Transverse colon (tissue), 4 donors: ENCODE results near the gene VSX1. TPM values are rescaled to one million over a fixed set of nuclear protein-coding genes. Genes with fewer than 3 reads are reported as not detected.
A peak's percentile ranks its signal among the peaks of the same experiment; 100 is the strongest.

Experiments
- DNase-seq: peaks from one replicate; pipeline ENCODE4 v3.0.0-alpha.2; 2019
- H3K27ac ChIP-seq, 4 donors: fragments of 200-600 bp; sonication (generic); 2 replicates each; pipeline ENCODE4 v1.5.1; 2016 to 2018; ENCODE audit warnings: inconsistent platforms in 4 of 4
- H3K27me3 ChIP-seq: fragments of 200-600 bp; sonication (generic); 2 replicates; pipeline ENCODE4 v1.5.1; 2017; ENCODE audit warnings: inconsistent platforms
- H3K36me3 ChIP-seq, 4 donors: fragments of 200-600 bp; sonication (generic); 2 replicates each; pipeline ENCODE4 v1.5.1; 2017 to 2019; ENCODE audit warnings: inconsistent platforms in 4 of 4
- H3K4me1 ChIP-seq, 4 donors: fragments of 200-600 bp; sonication (generic); 2 replicates each; pipeline ENCODE4 v1.5.1; 2017 to 2020; ENCODE audit warnings: inconsistent platforms in 4 of 4
- H3K4me3 ChIP-seq, 4 donors: fragments of 200-600 bp; sonication (generic); 1 replicate in 1 of 4; 2 replicates in 3 of 4; pipeline versions ENCODE4 v1.5.1 to v1.6.1; 2017 to 2019; ENCODE audit warnings: inconsistent platforms in 4 of 4
- H3K9me3 ChIP-seq, 2 donors: fragments of 200-600 bp; sonication (generic); 2 replicates each; pipeline ENCODE4 v1.5.1; 2017 to 2019; ENCODE audit warnings: inconsistent platforms in 2 of 2
- CTCF ChIP-seq, 5 experiments: fragments of 200-600 bp in 3 of 5; fragments of 450-650 bp in 2 of 5; sonication (generic) in 3 of 5; IDR thresholded peaks; 1 replicate in 2 of 5; 2 replicates in 3 of 5; pipeline ENCODE4 v1.5.1; 2016 to 2017; ENCODE audit warnings: antibody characterized with exemption in 5 of 5, inconsistent platforms in 3 of 5, mild to moderate bottlenecking in 2 of 5, moderate library complexity in 1 of 5
- EP300 ChIP-seq: sonication (generic); formaldehyde crosslinking; IDR thresholded peaks from one replicate; pipeline ENCODE4 v1.6.1; 2017; ENCODE audit warnings: antibody characterized with exemption, low read depth
- POLR2A ChIP-seq: fragments of 450-650 bp; IDR thresholded peaks from one replicate; pipeline ENCODE4 v1.6.1; 2016; ENCODE audit warnings: antibody characterized with exemption, mild to moderate bottlenecking, moderate library complexity
- POLR2AphosphoS5 ChIP-seq, 3 donors: sonication (generic); formaldehyde crosslinking; IDR thresholded peaks; one replicate each; pipeline ENCODE4 v1.6.1; 2016; ENCODE audit warnings: antibody characterized with exemption in 3 of 3
- WGBS, 2 donors: methylation state at CpG; one replicate each; pipeline ENCODE4 v1.1.5; 2018; ENCODE audit warnings: low coverage in 1 of 2; 5-methylcytosine and 5-hydroxymethylcytosine counted together
- in situ Hi-C, 4 donors: fragments of 200-750 bp; cut with MboI; loops; one replicate each; pipeline versions ENCODE4 v1.15.0 to v1.15.1; 2017; ENCODE audit warnings: low sequenced_read_pairs in 3 of 4, low pct_ligation_motif_present in 1 of 4, low pct_unique_long_range_greater_than_20kb in 1 of 4
- intact Hi-C: fragments of 100-400 bp; cut with DNase I; formaldehyde crosslinking; loops from one replicate; pipeline ENCODE4 v1.15.1; 2023; ENCODE audit warnings: low total_unique reads
- total RNA-seq, 4 donors: library from RNA; depleted of rRNA; stranded (reverse); fragments of >200 nt; gene quantifications; one replicate each; pipeline ENCODE4 v1.1.0, GENCODE V29; 2016

Gene VSX1
- total RNA-seq, 4 donors from 2014 or later, result 0.16 TPM; not detected in 3

- no peak for DNase-seq
- TF ChIP-seq POLR2AphosphoS5 (IDR thresholded peaks at IDR 0.05), result no peak
- no peak for TF ChIP-seq CTCF (IDR thresholded peaks at IDR 0.05)
- no peak for TF ChIP-seq EP300
- TF ChIP-seq POLR2A, result no peak
- intact Hi-C loops (no loop called here), in situ Hi-C loops (no loop called here)
- WGBS, 2 donors, result 82% methylated on average over 8 of the region's 9 CpGs; no CpG with 5 or more reads in 1 of the 2 donors
- Histone ChIP-seq H3K4me3 (no peak overlapping the region), H3K27ac (peak overlapping the region; percentile 32 to 89 (median 52)), H3K27me3 (no peaks in the 10 kb centered on the region), H3K36me3 (peaks cover 0 to 6% (median 0%) of the 10 kb centered on the region in 4 donors), H3K4me1 (peaks cover 32 to 55% (median 47%) of the 10 kb centered on the region in 4 donors), H3K9me3 (no peaks in the 10 kb centered on the region)
Measured at GRCh38 chr20:25043499-25044260, 38.3 kb downstream of the VSX1 start.

- Histone ChIP-seq H3K4me1 (peaks cover 41 to 58% (median 52%) of the 10 kb centered on the region in 4 donors), H3K27me3 (no peaks in the 10 kb centered on the region), H3K9me3 (no peaks in the 10 kb centered on the region), H3K36me3 (peaks cover 0 to 6% (median 0%) of the 10 kb centered on the region in 4 donors), H3K4me3 (no peak overlapping the region), H3K27ac (peak overlapping the region; percentile 32 to 89 (median 52))
- 34 to 59% methylated on average over 3 to 14 of the region's 14 CpGs for WGBS, 2 donors
- peak; percentile 45 for DNase-seq
- in situ Hi-C loops (no loop called here), intact Hi-C loops (no loop called here)
- TF ChIP-seq POLR2A, result no peak
- no peak for TF ChIP-seq EP300
- no peak for TF ChIP-seq POLR2AphosphoS5 (IDR thresholded peaks at IDR 0.05)
- TF ChIP-seq CTCF (IDR thresholded peaks at IDR 0.05), result no peak
Measured at GRCh38 chr20:25042531-25043498, 39.1 kb downstream of the VSX1 start.

GRCh38 chr20:25041813-25042530 is 40.0 kb downstream of the VSX1 start:
- 87% methylated on average over 20 of the region's 21 CpGs; no CpG with 5 or more reads in 1 of the 2 donors for WGBS, 2 donors
- H3K27ac ChIP-seq, result peak overlapping the region in 3 of 4 donors; percentile 76 to 91 (median 89)
- H3K9me3 ChIP-seq, result no peaks in the 10 kb centered on the region
- in situ Hi-C loops (no loop called here), intact Hi-C loops (no loop called here)
- DNase-seq, result no peak
- peaks cover 49 to 67% (median 61%) of the 10 kb centered on the region in 4 donors for H3K4me1 ChIP-seq
- no peaks in the 10 kb centered on the region for H3K27me3 ChIP-seq
- H3K36me3 ChIP-seq, result peaks cover 0 to 6% (median 0%) of the 10 kb centered on the region in 4 donors
- no peak for TF ChIP-seq POLR2AphosphoS5 (IDR thresholded peaks at IDR 0.05)
- TF ChIP-seq EP300, result no peak
- H3K4me3 ChIP-seq, result no peak overlapping the region

- in situ Hi-C loops (no loop called here), intact Hi-C loops (no loop called here)
- Histone ChIP-seq H3K27ac (peak overlapping the region; percentile 76 to 91 (median 84)), H3K9me3 (no peaks in the 10 kb centered on the region), H3K36me3 (no peaks in the 10 kb centered on the region), H3K4me3 (peak overlapping the region in 1 of 4 donors; percentile 2), H3K4me1 (peaks cover 64 to 81% (median 71%) of the 10 kb centered on the region in 4 donors), H3K27me3 (no peaks in the 10 kb centered on the region)
- TF ChIP-seq CTCF (IDR thresholded peaks at IDR 0.05) (no peak), POLR2AphosphoS5 (IDR thresholded peaks at IDR 0.05) (peak in 2 of 3 donors; percentile 19 to 56)
- WGBS, 2 donors, result 20 to 23% methylated on average over 1 to 6 of the region's 6 CpGs
- DNase-seq, result peak; percentile 48
Measured at GRCh38 chr20:25040438-25040831, 41.5 kb downstream of the VSX1 start.
